GM12801 (cell line): Measurements from ENCODE around the gene TTLL5.

Experiments
- TF ChIP-seq, protein P1 (sequence below): IDR thresholded peaks from one replicate; pipeline ENCODE4 v1.5.1; 2011; ENCODE audit warnings: control low read depth; ENCODE audit not compliant: insufficient read length; ENCODE audit errors: extremely low read depth

TTLL5 gene

DNA sequence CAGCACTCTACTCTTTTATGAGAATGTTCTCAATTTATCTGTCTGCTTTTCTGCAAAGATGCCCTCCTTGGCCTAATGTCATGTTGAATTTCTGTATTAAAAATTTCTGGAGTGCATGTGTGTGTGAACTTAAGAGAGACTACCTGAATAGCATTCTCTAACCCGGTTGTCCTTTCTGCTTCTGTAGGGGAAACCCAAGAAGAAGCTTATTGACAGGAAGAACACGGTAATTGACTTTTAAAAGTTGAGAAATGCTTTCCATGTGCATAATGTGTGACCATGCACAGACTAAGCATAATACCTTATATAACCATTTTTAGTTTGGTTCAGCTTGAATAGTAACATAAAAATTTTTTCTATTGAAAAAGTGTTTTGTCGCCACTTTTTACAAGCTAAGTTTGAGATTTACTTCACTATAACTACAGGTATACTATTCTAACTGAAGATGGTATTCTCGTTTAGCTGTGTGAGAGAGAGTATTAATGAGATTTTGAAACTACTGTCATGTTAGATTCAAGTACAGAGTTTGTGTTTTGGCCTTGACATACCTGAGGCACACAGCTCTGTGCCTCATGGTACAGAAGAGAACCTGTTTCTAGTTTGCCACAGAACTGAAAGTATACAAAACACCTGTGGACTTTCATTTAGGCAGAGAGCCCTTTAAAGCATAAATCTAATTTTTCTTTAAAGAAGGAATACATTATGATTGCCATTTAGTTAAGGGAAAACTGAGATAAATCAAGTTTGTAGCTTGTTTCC lies 96.8 kb downstream of the TTLL5 start:
- TF ChIP-seq, protein P1, sequence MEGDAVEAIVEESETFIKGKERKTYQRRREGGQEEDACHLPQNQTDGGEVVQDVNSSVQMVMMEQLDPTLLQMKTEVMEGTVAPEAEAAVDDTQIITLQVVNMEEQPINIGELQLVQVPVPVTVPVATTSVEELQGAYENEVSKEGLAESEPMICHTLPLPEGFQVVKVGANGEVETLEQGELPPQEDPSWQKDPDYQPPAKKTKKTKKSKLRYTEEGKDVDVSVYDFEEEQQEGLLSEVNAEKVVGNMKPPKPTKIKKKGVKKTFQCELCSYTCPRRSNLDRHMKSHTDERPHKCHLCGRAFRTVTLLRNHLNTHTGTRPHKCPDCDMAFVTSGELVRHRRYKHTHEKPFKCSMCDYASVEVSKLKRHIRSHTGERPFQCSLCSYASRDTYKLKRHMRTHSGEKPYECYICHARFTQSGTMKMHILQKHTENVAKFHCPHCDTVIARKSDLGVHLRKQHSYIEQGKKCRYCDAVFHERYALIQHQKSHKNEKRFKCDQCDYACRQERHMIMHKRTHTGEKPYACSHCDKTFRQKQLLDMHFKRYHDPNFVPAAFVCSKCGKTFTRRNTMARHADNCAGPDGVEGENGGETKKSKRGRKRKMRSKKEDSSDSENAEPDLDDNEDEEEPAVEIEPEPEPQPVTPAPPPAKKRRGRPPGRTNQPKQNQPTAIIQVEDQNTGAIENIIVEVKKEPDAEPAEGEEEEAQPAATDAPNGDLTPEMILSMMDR = no peak

DNA sequence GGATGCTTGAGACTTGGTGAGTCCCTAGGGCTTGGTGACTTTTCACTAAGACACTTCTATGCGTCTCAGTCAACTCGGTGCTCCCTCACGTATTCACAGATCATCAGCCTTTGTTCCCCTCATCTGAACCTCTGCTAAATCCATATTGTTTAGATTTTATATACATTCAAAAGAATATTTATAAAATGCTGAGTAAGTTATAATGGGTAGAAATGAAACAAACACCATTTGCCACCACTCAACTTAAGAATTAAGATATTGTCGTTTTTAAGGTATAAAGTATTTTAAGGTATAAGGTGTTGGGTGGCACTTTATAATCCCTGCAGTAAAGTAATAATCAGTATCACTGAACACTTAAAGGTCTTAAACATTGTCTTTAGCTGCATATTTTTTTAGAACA lies 103.0 kb downstream of the TTLL5 start:
- TF ChIP-seq, protein P1 = no peak

DNA sequence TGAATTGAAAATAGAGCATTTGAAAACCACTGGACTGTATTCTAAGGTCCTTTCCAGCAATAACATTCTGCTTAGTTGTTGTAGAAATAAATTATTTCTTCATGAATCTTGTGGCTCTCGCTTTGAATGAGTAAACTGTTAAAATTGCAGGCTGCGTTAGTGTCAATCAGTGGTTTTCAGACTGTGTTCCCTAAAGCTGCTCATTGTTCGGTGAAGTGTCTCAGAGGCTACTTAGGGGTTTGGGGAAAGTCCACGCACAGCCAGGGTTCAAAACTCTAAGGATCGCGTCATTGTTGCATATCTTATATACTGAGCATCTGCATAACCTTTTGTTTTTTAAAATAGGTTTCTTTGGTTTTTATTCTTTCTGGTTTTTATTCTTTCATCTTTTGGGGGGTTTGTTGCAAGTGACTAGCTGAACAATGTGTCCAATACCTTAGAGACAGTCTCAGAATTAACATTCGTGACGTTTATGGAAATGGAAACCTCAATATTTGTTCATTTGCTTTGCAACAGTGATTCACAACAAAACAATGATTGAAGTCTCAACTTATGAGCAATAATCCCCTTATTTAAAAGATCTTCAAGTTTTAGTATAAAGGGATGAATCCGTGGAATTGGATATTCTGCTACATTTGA lies 108.1 kb downstream of the TTLL5 start:
- TF ChIP-seq, protein P1 = no peak

DNA sequence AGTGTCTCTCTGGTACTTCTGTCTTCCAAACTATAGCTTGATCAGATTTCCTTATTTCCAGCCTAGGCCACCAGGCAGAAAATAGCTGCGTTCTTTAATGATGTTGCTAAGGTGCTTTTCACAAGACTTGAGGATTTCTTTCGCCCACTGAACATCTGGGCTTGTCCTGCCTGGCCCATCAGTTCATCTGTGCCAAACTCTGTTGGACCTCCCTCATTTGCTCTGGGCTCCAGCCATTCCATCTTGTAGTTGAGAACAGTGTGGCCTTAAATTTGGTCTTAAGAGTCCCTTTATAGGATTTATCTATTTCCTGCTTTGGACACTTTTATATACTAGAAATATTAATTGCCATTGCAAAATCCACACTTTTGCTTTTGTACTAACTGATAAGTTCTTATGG lies 109.6 kb downstream of the TTLL5 start:
- TF ChIP-seq, protein P1 = no peak

DNA sequence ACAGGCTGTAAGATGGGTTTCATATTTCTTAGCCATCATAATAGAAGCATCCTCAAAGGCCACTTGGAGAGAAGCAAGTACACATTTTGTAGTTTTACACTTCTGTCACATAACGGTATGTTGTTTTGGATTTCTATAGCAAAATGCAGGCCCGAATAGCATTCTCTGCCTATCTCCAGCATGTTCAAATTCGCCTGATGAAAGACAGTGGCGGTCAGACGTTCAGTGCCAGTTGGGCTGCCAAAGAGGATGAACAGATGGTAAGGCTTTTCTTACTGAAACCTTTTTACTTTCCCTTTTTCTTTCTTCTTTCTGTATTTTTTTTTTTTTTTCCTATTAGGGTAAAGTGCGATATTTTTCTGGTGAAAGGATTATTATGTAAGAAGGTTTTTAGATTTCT lies 110.5 kb downstream of the TTLL5 start:
- TF ChIP-seq, protein P1 = no peak

DNA sequence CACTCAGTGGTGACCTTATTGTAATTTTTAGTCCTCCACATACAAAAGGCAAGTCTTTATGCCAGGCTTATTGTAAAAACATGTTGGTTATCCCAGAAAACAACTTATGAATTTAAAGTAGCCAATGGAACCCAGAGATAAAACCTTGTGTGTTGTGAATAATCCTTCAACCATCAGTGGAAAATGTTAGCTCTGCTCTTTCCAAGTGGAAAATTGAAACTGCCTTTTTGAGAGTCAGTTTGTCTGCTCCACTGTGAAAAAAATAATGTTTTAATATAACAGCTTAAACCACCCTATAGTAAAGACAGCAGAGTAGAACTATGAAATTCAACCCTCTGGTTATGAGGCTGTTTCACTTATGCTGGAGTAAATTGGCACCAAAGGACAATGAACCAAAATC lies 112.0 kb downstream of the TTLL5 start:
- TF ChIP-seq, protein P1 = no peak

DNA sequence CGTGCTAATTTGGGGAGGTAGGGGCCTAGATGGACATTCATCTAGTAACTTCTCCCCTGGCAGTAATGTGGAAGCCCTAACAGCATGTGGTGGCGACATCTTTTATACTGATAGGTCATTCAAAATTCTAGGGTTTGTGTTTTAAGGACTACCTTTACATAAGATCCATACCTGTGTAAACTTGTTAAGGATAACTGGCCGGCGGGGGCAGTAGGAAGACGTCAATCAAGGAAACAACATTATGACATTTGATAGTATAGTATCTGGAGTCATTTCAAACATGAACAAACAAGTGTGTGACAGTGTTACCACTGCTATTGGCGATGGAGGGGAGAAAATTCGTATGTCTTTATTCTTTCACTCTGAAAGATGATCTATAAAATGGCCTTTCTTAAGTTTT lies 120.0 kb downstream of the TTLL5 start:
- TF ChIP-seq, protein P1 = no peak
